Right lobe of liver (tissue), 6 donors: ENCODE measurements around the gene ACSS1. TPM values are rescaled to one million over a fixed set of nuclear protein-coding genes. Genes with fewer than 3 reads are reported as not detected.

Source experiments
- ATAC-seq, 4 donors: fragments of 200-7000 bp; cut with Tn5 transposase; one replicate each; pipeline ENCODE4 v1.9.1; 2020; ENCODE audit warnings: mild to moderate bottlenecking in 4 of 4, moderate library complexity in 4 of 4
- DNase-seq, 3 donors: peaks; one replicate each; pipeline ENCODE4 v3.0.0-alpha.2; 2020
- H3K27ac ChIP-seq, 3 donors: fragments of 200-600 bp; one replicate each; pipeline ENCODE4 v1.8.0; 2022
- H3K27me3 ChIP-seq, 2 donors: fragments of 200-600 bp; one replicate each; pipeline ENCODE4 v1.8.0; 2022
- H3K36me3 ChIP-seq, 4 donors: fragments of 200-600 bp; sonication (generic) in 1 of 4; one replicate each; pipeline versions ENCODE4 v1.5.1 to v1.8.0; 2017 to 2022; ENCODE audit warnings: control low read depth in 1 of 4
- H3K4me1 ChIP-seq, 4 donors: fragments of 200-600 bp; sonication (generic) in 1 of 4; one replicate each; pipeline versions ENCODE4 v1.5.1 to v1.8.0; 2017 to 2022; ENCODE audit warnings: control low read depth in 1 of 4
- H3K4me3 ChIP-seq, 3 donors: fragments of 200-600 bp; one replicate each; pipeline ENCODE4 v1.8.0; 2022
- H3K9me3 ChIP-seq, 4 donors: fragments of 200-600 bp; sonication (generic) in 1 of 4; one replicate each; pipeline versions ENCODE4 v1.5.1 to v1.8.0; 2017 to 2022; ENCODE audit warnings: control low read depth in 1 of 4
- CTCF ChIP-seq, 4 donors: fragments of 200-600 bp in 3 of 4; fragments of 450-650 bp in 1 of 4; IDR thresholded peaks; one replicate each; pipeline versions ENCODE4 v1.5.1 to v1.8.0; 2016 to 2022; ENCODE audit warnings: antibody characterized with exemption in 4 of 4, mild to moderate bottlenecking in 2 of 4
- POLR2A ChIP-seq: fragments of 450-650 bp; IDR thresholded peaks from one replicate; pipeline ENCODE4 v1.6.1; 2017; ENCODE audit warnings: antibody characterized with exemption, mild to moderate bottlenecking
- WGBS: methylation state at CpG from one replicate; pipeline ENCODE4 v1.1.6; 2018; ENCODE audit warnings: low coverage, low lambda C conversion rate; ENCODE audit not compliant: insufficient coverage; ENCODE audit errors: missing lambda C conversion rate; 5-methylcytosine and 5-hydroxymethylcytosine counted together
- intact Hi-C, 2 donors: fragments of 100-400 bp; cut with DNase I; formaldehyde crosslinking; loops; one replicate each; pipeline versions ENCODE4 v1.11.2 to v1.14.1; 2022
- total RNA-seq, 6 experiments: library from RNA; depleted of rRNA in 2 of 6; stranded (reverse); fragments of >200 nt in 2 of 6; fragmentation: NEBNext Ultra II Directional in 3 of 6; extraction: Animal tissue kit (Norgen Biotek cat#: 25700) in 3 of 6; gene quantifications; one replicate each; pipeline versions ENCODE4 v1.1.0 to v1.2.4, GENCODE V29; 2016 to 2023
- donor health status: DM: no; HTN: yes; CAD: no.
- donor health status: DM: no; HTN: no; CAD: no.
- donor health status: DM: no; HTN: no; CAD: no.
- donor health status: DM: no; HTN: yes; CAD: no.
- donor health status: DM: no; HTN: yes; CAD: no.

The ACSS1 gene
- total RNA-seq, 6 experiments from 2014 or later: 3.5 to 9.1 (median 6.3) TPM

GRCh38 chr20:25036331-25036936, 21.5 kb downstream of the ACSS1 start:
- intact Hi-C loops: no loop called here
- no peak for ATAC-seq
- H3K9me3 ChIP-seq: no peaks in the 10 kb centered on the region
- DNase-seq: no peak
- H3K4me3 ChIP-seq: no peak overlapping the region
- H3K27me3 ChIP-seq: no peaks in the 10 kb centered on the region
- no peaks in the 10 kb centered on the region for H3K36me3 ChIP-seq
- 40% methylated on average over 6 of the region's 7 CpGs for WGBS
- H3K4me1 ChIP-seq: peaks cover 0 to 38% (median 19%) of the 10 kb centered on the region in 4 donors
- H3K27ac ChIP-seq: no peak overlapping the region
- TF ChIP-seq POLR2A (no peak), CTCF (IDR thresholded peaks at IDR 0.05) (no peak)

- H3K9me3 ChIP-seq: no peaks in the 10 kb centered on the region
- no peaks in the 10 kb centered on the region for H3K27me3 ChIP-seq
- intact Hi-C loops: no loop called here
- H3K4me3 ChIP-seq: no peak overlapping the region
- H3K36me3 ChIP-seq: no peaks in the 10 kb centered on the region
- DNase-seq: no peak
- no peak overlapping the region for H3K27ac ChIP-seq
- H3K4me1 ChIP-seq: peaks cover 0 to 34% (median 17%) of the 10 kb centered on the region in 4 donors
- WGBS: 57% methylated on average over 3 of the region's 4 CpGs
- no peak for TF ChIP-seq CTCF (IDR thresholded peaks at IDR 0.05)
- no peak for TF ChIP-seq POLR2A
- no peak for ATAC-seq
These were observed 22.0 kb downstream of the ACSS1 start for GRCh38 chr20:25035921-25036320.

GRCh38 chr20:25033924-25034300, 24.0 kb downstream of the ACSS1 start:
- Histone ChIP-seq H3K36me3 (no peaks in the 10 kb centered on the region), H3K27ac (no peak overlapping the region), H3K4me3 (no peak overlapping the region), H3K27me3 (no peaks in the 10 kb centered on the region), H3K4me1 (peaks cover 0 to 15% (median under 1%) of the 10 kb centered on the region in 4 donors), H3K9me3 (no peaks in the 10 kb centered on the region)
- intact Hi-C loops: no loop called here
- no peak for ATAC-seq
- WGBS: no CpG with 5 or more reads among the region's 3 CpGs
- DNase-seq: no peak
- TF ChIP-seq POLR2A (no peak), CTCF (IDR thresholded peaks at IDR 0.05) (no peak)

- no peak for TF ChIP-seq CTCF (IDR thresholded peaks at IDR 0.05)
- WGBS: 63% methylated on average over 6 of the region's 6 CpGs
- no peaks in the 10 kb centered on the region for H3K27me3 ChIP-seq
- no peaks in the 10 kb centered on the region for H3K36me3 ChIP-seq
- peaks cover 0 to 10% (median 0%) of the 10 kb centered on the region in 4 donors for H3K4me1 ChIP-seq
- intact Hi-C loops: no loop called here
- DNase-seq (no peak), ATAC-seq (no peak)
- H3K27ac ChIP-seq: no peak overlapping the region
- no peaks in the 10 kb centered on the region for H3K9me3 ChIP-seq
- H3K4me3 ChIP-seq: no peak overlapping the region
These were observed 24.5 kb downstream of the ACSS1 start for GRCh38 chr20:25033265-25033923.
